WTC11 (cell line): ENCODE data around the gene CPPED1. TPM values are rescaled to one million over a fixed set of nuclear protein-coding genes. Genes with fewer than 3 reads are reported as not detected.

ENCODE experiments used
- ATAC-seq: fragments of 200-7000 bp; cut with Tn5 transposase; 2 replicates; pipeline ENCODE4 v1.10.0; 2021; ENCODE audit warnings: mild to moderate bottlenecking, moderate library complexity
- CTCF ChIA-PET: fragments of 300-600 bp; sonication (Branson Sonifier 250); formaldehyde crosslinking; loops from one replicate; lab custom pipeline; 2021; ENCODE audit warnings: antibody characterized with exemption; lab: Charles Lee
- POLR2A ChIA-PET: fragments of 350-600 bp; sonication (Branson Sonifier 250); formaldehyde crosslinking; loops from one replicate; lab custom pipeline; 2021; ENCODE audit warnings: antibody characterized with exemption; lab: Charles Lee
- DNase-seq: peaks from one replicate; pipeline ENCODE4 v3.0.0; 2021; ENCODE audit warnings: low spot score
- H3K27ac Mint-ChIP-seq: 2 replicates; pipeline ENCODE4 v1.8.0; 2021; ENCODE audit warnings: mixed read lengths
- H3K27me3 Mint-ChIP-seq: 2 replicates; pipeline ENCODE4 v1.8.0; 2021; ENCODE audit warnings: low read depth, mild to moderate bottlenecking, moderate library complexity, mixed read lengths
- H3K36me3 Mint-ChIP-seq: 2 replicates; pipeline ENCODE4 v1.8.0; 2021; ENCODE audit warnings: mixed read lengths
- H3K4me1 Mint-ChIP-seq: 2 replicates; pipeline ENCODE4 v1.8.0; 2022; ENCODE audit warnings: mixed read lengths
- H3K4me3 Mint-ChIP-seq: 2 replicates; pipeline ENCODE4 v1.8.0; 2021; ENCODE audit warnings: mild to moderate bottlenecking, moderate library complexity, mixed read lengths
- H3K9me3 Mint-ChIP-seq: 2 replicates; pipeline ENCODE4 v1.8.0; 2021; ENCODE audit warnings: mixed read lengths
- ARID4B ChIP-seq: sonication (generic); formaldehyde crosslinking; IDR thresholded peaks from 2 replicates; pipeline ENCODE4 v1.8.0; 2023; ENCODE audit warnings: missing genetic modification reagents, mild to moderate bottlenecking, borderline replicate concordance
- CREM ChIP-seq: sonication (generic); formaldehyde crosslinking; IDR thresholded peaks from 2 replicates; pipeline ENCODE4 v1.8.1; 2022; ENCODE audit warnings: mild to moderate bottlenecking, missing genetic modification reagents, moderate library complexity
- E2F5 ChIP-seq: sonication (generic); formaldehyde crosslinking; IDR thresholded peaks from 2 replicates; pipeline ENCODE4 v1.8.1; 2022; ENCODE audit warnings: mild to moderate bottlenecking, moderate library complexity, missing genetic modification reagents
- FOXK1 ChIP-seq: sonication (generic); formaldehyde crosslinking; IDR thresholded peaks from 2 replicates; pipeline ENCODE4 v1.8.0; 2022; ENCODE audit warnings: mild to moderate bottlenecking, moderate library complexity, missing genetic modification reagents
- GRHL2 ChIP-seq: fragments of 250-450 bp; sonication (Bioruptor Pico); IDR thresholded peaks from 2 replicates; pipeline ENCODE4 v1.8.0; 2022; ENCODE audit warnings: mild to moderate bottlenecking, moderate library complexity; ENCODE audit not compliant: insufficient replicate concordance, severe bottlenecking
- JUN ChIP-seq: sonication (generic); formaldehyde crosslinking; IDR thresholded peaks from 2 replicates; pipeline ENCODE4 v1.8.0; 2023; ENCODE audit warnings: mild to moderate bottlenecking, missing genetic modification reagents
- MAX ChIP-seq: sonication (generic); formaldehyde crosslinking; IDR thresholded peaks from 2 replicates; pipeline ENCODE4 v1.8.0; 2022; ENCODE audit warnings: mild to moderate bottlenecking, missing genetic modification reagents
- NFE2L1 ChIP-seq: sonication (generic); formaldehyde crosslinking; IDR thresholded peaks from 2 replicates; pipeline ENCODE4 v1.8.1; 2023; ENCODE audit warnings: missing genetic modification reagents
- PRRX2 ChIP-seq: fragments of 250-450 bp; sonication (Bioruptor Pico); IDR thresholded peaks from 2 replicates; pipeline ENCODE4 v1.8.0; 2021; ENCODE audit warnings: mild to moderate bottlenecking
- USF1 ChIP-seq: sonication (generic); formaldehyde crosslinking; IDR thresholded peaks from 2 replicates; pipeline ENCODE4 v1.8.0; 2022; ENCODE audit warnings: mild to moderate bottlenecking, missing genetic modification reagents
- ZNF219 ChIP-seq: sonication (generic); formaldehyde crosslinking; IDR thresholded peaks from 2 replicates; pipeline ENCODE4 v1.8.0; 2023; ENCODE audit warnings: missing genetic modification reagents, mild to moderate bottlenecking, borderline replicate concordance
- ZNF423 ChIP-seq: fragments of 250-450 bp; sonication (Bioruptor Pico); IDR thresholded peaks from 2 replicates; pipeline ENCODE4 v2.1.2; 2022; ENCODE audit warnings: mild to moderate bottlenecking, moderate library complexity
- ZNF671 ChIP-seq: fragments of 250-450 bp; sonication (Bioruptor Pico); IDR thresholded peaks from 2 replicates; pipeline ENCODE4 v1.8.0; 2021; ENCODE audit warnings: mild to moderate bottlenecking
- ZSCAN18 ChIP-seq: fragments of 250-450 bp; sonication (Bioruptor Pico); IDR thresholded peaks from 2 replicates; pipeline ENCODE4 v2.1.2; 2022; ENCODE audit warnings: mild to moderate bottlenecking, moderate library complexity
- total RNA-seq: library from RNA; stranded (reverse); gene quantifications from 3 replicates; pipeline ENCODE4 v1.2.3, GENCODE V29; 2021
- TF ChIP-seq, protein P1 (sequence below): sonication (generic); formaldehyde crosslinking; IDR thresholded peaks from 2 replicates; pipeline ENCODE4 v1.8.1; 2023; ENCODE audit warnings: mild to moderate bottlenecking, missing genetic modification reagents, moderate library complexity
- TF ChIP-seq, protein P2 (sequence below): fragments of 250-450 bp; sonication (Bioruptor Pico); IDR thresholded peaks from 2 replicates; pipeline ENCODE4 v1.9.0; 2021; ENCODE audit warnings: mild to moderate bottlenecking, borderline replicate concordance
- TF ChIP-seq, protein P3 (sequence below): sonication (generic); formaldehyde crosslinking; IDR thresholded peaks from 2 replicates; pipeline ENCODE4 v1.8.1; 2023; ENCODE audit warnings: mild to moderate bottlenecking, missing genetic modification reagents
- TF ChIP-seq, protein P4 (sequence below): sonication (generic); formaldehyde crosslinking; IDR thresholded peaks from 2 replicates; pipeline ENCODE4 v1.8.1; 2022; ENCODE audit warnings: low read depth, missing genetic modification reagents, borderline replicate concordance

The CPPED1 gene
- total RNA-seq, 1 experiment from 2014 or later = 8.8 TPM

DNA sequence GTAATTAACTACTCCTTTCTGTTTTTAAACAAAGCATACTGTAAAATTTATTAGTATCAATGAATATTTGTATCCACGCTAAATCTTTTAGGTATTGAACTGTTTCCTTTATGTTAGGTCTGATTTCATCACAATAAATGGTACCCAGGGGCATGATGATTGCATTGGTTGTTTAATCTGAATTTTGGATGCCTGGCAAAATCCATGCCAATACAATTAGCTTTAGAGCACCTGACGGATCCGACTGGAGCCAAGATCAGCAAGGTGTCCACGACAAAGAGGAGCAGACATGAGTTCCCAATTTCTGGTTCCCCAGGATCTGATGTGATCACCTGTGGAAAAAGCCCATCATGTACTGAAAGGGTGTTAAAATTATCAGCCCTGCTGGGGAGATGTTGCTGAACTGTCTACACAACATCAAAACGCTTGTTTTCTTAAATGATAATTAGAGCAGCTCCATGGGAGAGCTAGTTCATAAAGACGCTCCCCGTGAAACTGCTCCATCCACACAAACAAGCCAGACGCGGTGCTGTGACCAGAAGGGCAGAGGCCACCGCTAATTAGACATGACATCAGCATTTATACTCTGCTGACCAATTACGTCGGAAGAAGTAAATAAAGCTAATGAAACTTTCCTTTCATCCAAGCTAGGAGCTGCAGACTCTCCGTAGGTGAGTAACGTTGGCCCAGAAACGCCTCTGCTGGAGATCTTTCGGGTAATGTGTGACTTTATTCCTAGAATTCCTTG, 151.7 kb downstream of the CPPED1 start (continued):
- TF ChIP-seq, protein P1, sequence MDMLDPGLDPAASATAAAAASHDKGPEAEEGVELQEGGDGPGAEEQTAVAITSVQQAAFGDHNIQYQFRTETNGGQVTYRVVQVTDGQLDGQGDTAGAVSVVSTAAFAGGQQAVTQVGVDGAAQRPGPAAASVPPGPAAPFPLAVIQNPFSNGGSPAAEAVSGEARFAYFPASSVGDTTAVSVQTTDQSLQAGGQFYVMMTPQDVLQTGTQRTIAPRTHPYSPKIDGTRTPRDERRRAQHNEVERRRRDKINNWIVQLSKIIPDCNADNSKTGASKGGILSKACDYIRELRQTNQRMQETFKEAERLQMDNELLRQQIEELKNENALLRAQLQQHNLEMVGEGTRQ = no peak
- TF ChIP-seq, protein P2, sequence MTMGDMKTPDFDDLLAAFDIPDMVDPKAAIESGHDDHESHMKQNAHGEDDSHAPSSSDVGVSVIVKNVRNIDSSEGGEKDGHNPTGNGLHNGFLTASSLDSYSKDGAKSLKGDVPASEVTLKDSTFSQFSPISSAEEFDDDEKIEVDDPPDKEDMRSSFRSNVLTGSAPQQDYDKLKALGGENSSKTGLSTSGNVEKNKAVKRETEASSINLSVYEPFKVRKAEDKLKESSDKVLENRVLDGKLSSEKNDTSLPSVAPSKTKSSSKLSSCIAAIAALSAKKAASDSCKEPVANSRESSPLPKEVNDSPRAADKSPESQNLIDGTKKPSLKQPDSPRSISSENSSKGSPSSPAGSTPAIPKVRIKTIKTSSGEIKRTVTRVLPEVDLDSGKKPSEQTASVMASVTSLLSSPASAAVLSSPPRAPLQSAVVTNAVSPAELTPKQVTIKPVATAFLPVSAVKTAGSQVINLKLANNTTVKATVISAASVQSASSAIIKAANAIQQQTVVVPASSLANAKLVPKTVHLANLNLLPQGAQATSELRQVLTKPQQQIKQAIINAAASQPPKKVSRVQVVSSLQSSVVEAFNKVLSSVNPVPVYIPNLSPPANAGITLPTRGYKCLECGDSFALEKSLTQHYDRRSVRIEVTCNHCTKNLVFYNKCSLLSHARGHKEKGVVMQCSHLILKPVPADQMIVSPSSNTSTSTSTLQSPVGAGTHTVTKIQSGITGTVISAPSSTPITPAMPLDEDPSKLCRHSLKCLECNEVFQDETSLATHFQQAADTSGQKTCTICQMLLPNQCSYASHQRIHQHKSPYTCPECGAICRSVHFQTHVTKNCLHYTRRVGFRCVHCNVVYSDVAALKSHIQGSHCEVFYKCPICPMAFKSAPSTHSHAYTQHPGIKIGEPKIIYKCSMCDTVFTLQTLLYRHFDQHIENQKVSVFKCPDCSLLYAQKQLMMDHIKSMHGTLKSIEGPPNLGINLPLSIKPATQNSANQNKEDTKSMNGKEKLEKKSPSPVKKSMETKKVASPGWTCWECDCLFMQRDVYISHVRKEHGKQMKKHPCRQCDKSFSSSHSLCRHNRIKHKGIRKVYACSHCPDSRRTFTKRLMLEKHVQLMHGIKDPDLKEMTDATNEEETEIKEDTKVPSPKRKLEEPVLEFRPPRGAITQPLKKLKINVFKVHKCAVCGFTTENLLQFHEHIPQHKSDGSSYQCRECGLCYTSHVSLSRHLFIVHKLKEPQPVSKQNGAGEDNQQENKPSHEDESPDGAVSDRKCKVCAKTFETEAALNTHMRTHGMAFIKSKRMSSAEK (CRISPR knock-in tag) = no peak
- TF ChIP-seq NFE2L1 (CRISPR knock-in tag) = no peak

GRCh38 chr16:12649356-12649755, 154.3 kb downstream of the CPPED1 start:
- H3K36me3 Mint-ChIP-seq = no peaks in the 10 kb centered on the region
- no peak overlapping the region for H3K27ac Mint-ChIP-seq
- ATAC-seq (no peak), DNase-seq (no peak)
- ChIA-PET CTCF (no interaction called here), POLR2A (no interaction called here)
- H3K9me3 Mint-ChIP-seq = peaks cover 6% of the 10 kb centered on the region
- no peaks in the 10 kb centered on the region for H3K4me1 Mint-ChIP-seq
- no peaks in the 10 kb centered on the region for H3K27me3 Mint-ChIP-seq
- H3K4me3 Mint-ChIP-seq = no peak overlapping the region
- TF ChIP-seq E2F5 (CRISPR knock-in tag) = no peak
- no peak for TF ChIP-seq ZNF671
- TF ChIP-seq, protein P3, sequence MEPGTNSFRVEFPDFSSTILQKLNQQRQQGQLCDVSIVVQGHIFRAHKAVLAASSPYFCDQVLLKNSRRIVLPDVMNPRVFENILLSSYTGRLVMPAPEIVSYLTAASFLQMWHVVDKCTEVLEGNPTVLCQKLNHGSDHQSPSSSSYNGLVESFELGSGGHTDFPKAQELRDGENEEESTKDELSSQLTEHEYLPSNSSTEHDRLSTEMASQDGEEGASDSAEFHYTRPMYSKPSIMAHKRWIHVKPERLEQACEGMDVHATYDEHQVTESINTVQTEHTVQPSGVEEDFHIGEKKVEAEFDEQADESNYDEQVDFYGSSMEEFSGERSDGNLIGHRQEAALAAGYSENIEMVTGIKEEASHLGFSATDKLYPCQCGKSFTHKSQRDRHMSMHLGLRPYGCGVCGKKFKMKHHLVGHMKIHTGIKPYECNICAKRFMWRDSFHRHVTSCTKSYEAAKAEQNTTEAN (CRISPR knock-in tag) = no peak
- no peak for TF ChIP-seq CREM (CRISPR knock-in tag)
- no peak for TF ChIP-seq MAX (CRISPR knock-in tag)
- no peak for TF ChIP-seq GRHL2 (CRISPR knock-in tag)
- no peak for TF ChIP-seq ZNF219 (CRISPR knock-in tag)
- TF ChIP-seq, protein P4, sequence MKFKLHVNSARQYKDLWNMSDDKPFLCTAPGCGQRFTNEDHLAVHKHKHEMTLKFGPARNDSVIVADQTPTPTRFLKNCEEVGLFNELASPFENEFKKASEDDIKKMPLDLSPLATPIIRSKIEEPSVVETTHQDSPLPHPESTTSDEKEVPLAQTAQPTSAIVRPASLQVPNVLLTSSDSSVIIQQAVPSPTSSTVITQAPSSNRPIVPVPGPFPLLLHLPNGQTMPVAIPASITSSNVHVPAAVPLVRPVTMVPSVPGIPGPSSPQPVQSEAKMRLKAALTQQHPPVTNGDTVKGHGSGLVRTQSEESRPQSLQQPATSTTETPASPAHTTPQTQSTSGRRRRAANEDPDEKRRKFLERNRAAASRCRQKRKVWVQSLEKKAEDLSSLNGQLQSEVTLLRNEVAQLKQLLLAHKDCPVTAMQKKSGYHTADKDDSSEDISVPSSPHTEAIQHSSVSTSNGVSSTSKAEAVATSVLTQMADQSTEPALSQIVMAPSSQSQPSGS (CRISPR knock-in tag) = no peak
- no peak for TF ChIP-seq ZSCAN18 (CRISPR knock-in tag)
- no peak for TF ChIP-seq PRRX2
- no peak for TF ChIP-seq ARID4B (CRISPR knock-in tag)
- TF ChIP-seq FOXK1 (CRISPR knock-in tag) = no peak
- no peak for TF ChIP-seq JUN
- no peak for TF ChIP-seq USF1 (CRISPR knock-in tag)
- TF ChIP-seq ZNF423 (CRISPR knock-in tag) = no peak
